Brain pericyte (primary cell): ENCODE data around the gene DAO.
"Not testable (repeated sequence)": the region's sequence is repeated elsewhere in the genome, so short reads cannot be mapped to it uniquely, and the experiment has no call there.

ENCODE experiments used
- DNase-seq: peaks from one replicate; pipeline ENCODE4 v3.0.0-alpha.2; 2012; ENCODE audit warnings: low read depth, low spot score

DAO gene

DNA sequence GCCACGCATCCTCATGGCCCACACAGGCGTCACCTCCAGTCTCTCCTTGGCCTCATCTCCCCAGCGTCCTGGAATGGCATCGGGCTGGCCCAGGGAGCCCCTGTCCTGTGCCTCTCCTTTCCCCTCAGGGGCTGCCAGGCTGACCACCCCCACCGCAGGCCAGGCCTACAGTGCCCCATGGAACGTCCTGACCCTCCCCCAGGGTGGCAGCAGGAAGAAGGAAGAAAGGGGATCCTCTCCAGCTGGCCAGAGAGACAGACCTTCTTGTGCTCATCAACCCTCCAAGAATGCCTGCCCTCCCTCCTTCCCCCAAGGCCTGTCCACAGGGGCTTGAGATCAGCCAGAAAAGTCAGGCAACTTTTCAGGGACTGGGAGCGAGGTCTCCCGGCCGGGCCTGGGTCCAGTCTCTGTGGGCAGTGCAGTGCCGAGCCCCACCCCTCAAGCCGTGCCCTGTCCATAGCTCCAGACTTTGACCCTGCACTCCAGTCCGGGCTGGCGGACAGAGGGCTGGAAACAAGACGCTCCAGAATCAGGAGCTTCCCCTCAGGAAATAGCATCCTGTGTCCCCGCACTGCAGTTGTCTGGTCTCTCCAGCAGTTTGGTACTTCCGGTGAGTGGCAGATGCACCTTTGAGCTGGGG, at the start of gene DAO:
Gene DAO (plus strand): TSS at position 478 of the 640 bp plus-strand sequence. CDS start 4,915 bp downstream, outside the sequence.
- no peak for DNase-seq

- DNase-seq = no peak
Measured at GRCh38 chr12:108831309-108831991, 48.4 kb upstream of the DAO start.

- DNase-seq = no peak
Measured at GRCh38 chr12:108832208-108832607, 47.7 kb upstream of the DAO start.

- no peak for DNase-seq
Measured at GRCh38 chr12:108832730-108833354, 47.0 kb upstream of the DAO start.

DNA sequence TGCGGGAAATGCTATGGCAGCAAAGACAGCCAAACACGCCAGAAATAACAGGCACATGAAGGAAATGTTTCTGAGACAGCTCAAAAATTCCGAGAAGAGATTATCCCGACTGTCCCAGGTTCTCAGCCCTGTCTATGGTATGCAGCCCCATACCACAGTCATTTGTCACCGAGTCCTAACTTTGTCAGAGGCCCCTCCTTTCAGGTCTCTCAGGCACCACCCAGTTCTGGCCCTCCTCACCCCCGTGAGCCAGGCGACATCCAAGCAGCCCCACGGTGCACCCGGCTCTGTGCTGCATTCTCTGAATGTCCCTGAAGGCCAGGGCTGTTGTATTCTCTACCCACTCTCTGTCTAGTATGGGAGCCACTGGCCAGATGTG, 46.5 kb upstream of the DAO start:
- no peak for DNase-seq

GRCh38 chr12:108833757-108834472, 46.0 kb upstream of the DAO start:
- no peak for DNase-seq

GRCh38 chr12:108835860-108836634, 43.8 kb upstream of the DAO start:
- DNase-seq = no peak

DNA sequence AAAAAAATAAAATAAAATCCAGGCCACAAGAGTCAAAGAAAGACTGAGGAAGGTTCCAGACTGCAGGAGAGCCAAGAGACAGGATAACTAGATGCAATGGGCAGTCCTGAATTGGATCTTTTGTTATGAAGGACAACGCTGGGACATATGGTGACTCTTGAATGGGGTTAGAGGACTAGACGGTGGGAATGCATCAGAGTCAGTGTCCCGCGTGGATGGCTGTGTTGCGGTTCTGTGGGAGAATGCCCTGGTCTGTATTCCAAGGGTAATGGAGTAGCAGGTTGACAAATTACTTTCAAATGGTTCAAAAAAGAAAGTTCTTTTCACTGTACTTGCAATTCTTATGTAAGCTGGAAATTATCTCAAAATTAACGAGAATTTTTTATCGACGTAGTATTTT, 42.7 kb upstream of the DAO start:
- no peak for DNase-seq

DNA sequence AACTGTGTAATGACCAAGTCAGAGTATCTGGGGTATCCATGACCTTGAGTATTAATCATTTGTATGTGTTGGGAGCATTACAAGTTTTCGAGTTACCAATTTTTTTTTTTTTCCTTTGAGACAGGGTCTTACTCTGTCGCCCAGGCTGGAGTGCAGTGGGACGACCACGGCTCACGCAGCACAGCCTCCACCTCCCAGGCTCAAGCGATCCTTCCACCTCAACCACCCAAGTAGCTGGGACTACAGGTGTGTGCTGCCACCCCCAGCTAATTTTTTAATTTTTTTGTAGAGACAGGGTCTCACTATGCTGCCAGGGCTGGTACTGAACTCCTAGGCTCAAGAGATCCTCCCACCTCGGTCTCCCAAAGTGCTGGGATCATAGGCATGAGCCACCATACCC, 42.2 kb upstream of the DAO start:
- DNase-seq = no peak

DNA sequence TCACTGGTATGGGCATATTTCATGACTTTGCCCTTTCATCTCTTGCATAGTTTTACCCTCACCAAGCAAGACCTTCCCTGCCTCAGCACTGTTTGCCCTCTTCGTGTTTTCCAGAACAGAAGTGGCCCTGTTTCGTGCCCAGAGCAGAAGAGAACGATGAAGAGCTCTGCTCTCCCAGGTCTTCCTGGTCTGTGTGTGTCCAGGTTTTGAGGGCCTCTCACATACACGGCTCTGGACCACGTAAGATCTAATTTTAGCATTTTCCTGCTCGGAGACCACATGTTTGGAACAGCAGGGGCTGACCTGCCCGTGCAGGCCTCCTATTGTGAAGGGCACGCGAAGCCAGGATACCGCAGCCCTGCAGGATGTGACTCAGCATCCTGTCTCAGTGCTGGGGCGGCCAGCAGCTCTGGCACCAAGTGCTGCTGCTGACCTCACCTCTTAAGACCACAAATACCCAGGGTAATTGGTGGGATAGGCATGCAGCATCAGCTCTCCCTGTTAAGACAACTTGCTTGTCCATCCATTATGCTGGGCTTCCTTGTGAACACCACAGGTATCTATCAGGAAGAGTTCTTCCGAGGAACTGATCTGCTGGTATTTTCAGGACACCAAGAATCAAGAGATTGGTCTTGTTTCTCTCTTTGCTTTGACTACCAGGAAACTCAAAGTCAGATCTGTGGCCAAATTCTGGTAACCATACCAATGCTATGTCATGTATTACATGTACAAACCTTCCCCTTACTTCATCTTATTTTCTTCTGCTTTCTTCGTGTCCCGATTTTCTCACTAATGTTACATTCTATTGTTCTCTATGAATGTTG, 41.5 kb upstream of the DAO start:
- peak; percentile 99 for DNase-seq

- DNase-seq = no peak
Measured at GRCh38 chr12:108839018-108839889, 40.6 kb upstream of the DAO start.

DNA sequence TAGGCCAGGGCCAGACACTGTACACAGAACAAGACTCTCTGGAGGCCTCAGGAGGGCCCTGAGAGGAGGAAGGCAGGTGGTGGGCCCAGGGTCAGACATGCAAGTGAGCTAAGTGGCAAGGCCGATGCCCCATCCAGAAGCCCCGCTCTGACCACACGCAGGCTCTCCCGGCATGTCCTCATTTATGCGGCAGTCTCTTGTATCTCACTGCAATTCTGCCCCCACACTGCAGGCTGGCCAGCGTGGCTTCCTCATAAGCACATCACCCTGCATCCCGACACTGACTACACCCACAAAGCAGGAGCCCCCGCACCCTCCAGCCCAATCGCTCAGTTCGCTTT, 40.0 kb upstream of the DAO start:
- DNase-seq = no peak

- DNase-seq = peak; percentile 73
Measured at GRCh38 chr12:108840605-108841332, 39.1 kb upstream of the DAO start.

GRCh38 chr12:108841825-108842224, 38.1 kb upstream of the DAO start:
- DNase-seq = not testable (repeated sequence)

DNA sequence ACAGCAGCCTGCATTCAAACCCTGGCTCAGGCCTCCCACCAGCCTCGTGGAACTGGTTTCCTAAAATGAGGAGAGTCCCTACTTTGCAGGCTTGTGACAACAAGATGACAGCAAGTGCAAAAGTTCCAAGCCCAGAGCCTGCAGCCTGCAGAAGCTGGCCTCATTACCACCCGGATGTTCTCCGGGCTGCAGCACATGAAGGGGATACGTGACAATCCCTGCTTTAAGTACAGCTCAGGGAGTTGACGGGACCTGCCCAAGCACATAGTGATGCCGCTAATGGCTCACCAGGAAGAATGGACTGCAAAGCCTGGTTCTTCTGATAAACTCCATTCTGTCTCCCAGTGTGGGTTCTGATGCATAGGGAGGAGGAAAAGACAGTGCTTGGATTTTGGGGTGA, 37.5 kb upstream of the DAO start:
- no peak for DNase-seq

- no peak for DNase-seq
Measured at GRCh38 chr12:108843187-108843586, 36.7 kb upstream of the DAO start.

DNA sequence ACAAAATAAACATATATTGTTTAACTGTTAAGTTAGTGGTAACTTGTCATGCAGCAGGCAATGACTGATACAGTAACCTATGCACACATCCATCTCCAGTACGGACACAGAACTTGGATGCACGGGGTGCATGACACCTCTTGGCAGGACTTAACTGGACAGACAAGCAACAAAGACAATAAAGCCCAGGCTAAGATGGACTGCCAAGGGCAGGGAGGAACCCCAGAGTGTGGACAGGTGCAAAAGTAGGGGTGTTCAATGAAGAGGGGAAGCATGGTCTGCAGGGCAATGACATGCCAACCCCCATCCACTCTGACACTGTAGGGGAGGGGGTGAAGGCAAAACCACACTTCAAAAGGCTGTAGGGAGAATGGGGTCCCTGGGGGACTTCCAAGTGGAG, 34.2 kb upstream of the DAO start:
- DNase-seq = no peak

DNA sequence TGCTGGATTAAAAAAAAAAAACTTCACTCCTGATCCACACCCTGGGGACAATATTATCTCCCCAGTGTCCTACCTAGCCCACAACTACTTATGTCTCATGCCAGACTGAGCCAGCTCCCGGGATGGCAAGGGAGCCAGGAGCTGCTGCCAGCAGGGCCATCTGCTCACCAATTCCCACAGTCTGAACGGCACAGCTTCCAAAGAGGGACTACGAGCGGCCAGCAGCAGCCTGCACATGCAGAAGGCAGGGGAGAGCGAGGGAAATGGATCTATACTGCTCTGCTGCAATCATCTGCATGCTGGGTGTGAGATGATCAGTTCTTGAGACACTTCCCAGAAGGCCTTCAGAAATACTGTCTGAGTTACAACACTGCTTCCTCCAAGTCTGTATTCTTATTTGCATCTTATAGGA, 33.6 kb upstream of the DAO start:
- no peak for DNase-seq

- no peak for DNase-seq
Measured at GRCh38 chr12:108847705-108848104, 32.2 kb upstream of the DAO start.
